SK-N-MC (cell line): Measurements from ENCODE around the gene RHBDF2.
"Not testable (repeated sequence)": the region's sequence is repeated elsewhere in the genome, so short reads cannot be mapped to it uniquely, and the experiment has no call there.

Source experiments
- DNase-seq: peaks from one replicate; pipeline ENCODE4 v3.0.0-alpha.2; 2011; ENCODE audit warnings: low read depth, low spot score
- H3K27ac ChIP-seq: fragments of 200-600 bp; sonication (generic); 2 replicates; pipeline ENCODE4 v1.5.1; 2016; ENCODE audit warnings: mixed run types
- H3K36me3 ChIP-seq: fragments of 200-600 bp; sonication (generic); 2 replicates; pipeline ENCODE4 v1.6.1; 2017; ENCODE audit warnings: antibody characterized with exemption, low read length, mixed read lengths; ENCODE audit not compliant: insufficient read depth
- H3K4me3 ChIP-seq: fragments of 200-600 bp; sonication (generic); 2 replicates; pipeline ENCODE4 v1.5.1; 2016
- H3K9ac ChIP-seq: fragments of 200-600 bp; sonication (generic); 2 replicates; pipeline ENCODE4 v1.8.0; 2017; ENCODE audit warnings: mixed run types, mixed read lengths; ENCODE audit not compliant: insufficient read length
- H3K9me3 ChIP-seq: fragments of 200-600 bp; sonication (generic); 2 replicates; pipeline ENCODE4 v1.6.1; 2017; ENCODE audit warnings: low read depth, mild to moderate bottlenecking, antibody characterized with exemption, low read length, moderate library complexity, mixed read lengths
- EZH2 ChIP-seq: fragments of 200-600 bp; sonication (generic); IDR thresholded peaks from one replicate; pipeline ENCODE4 v1.6.1; 2017; ENCODE audit warnings: antibody characterized with exemption
- FOXP2 ChIP-seq: optimal IDR thresholded peaks from 2 replicates; pipeline ENCODE3; 2011; ENCODE audit warnings: mild to moderate bottlenecking, moderate library complexity; ENCODE audit not compliant: insufficient read depth; ENCODE audit errors: extremely low read length, control extremely low read depth
- POLR2AphosphoS5 ChIP-seq: IDR thresholded peaks from 2 replicates; pipeline ENCODE4 v1.6.1; 2012; ENCODE audit warnings: mild to moderate bottlenecking, low read depth, low read length, borderline replicate concordance

Gene RHBDF2

GRCh38 chr17:76517638-76518038 lies 16.4 kb upstream of the RHBDF2 start:
- no peak for DNase-seq
- Histone ChIP-seq H3K36me3 (no peaks in the 10 kb centered on the region), H3K9ac (no peak overlapping the region), H3K27ac (no peak overlapping the region), H3K4me3 (no peak overlapping the region), H3K9me3 (no peaks in the 10 kb centered on the region)
- TF ChIP-seq EZH2 (no peak), POLR2AphosphoS5 (no peak), FOXP2 (no peak)

- no peak for DNase-seq
- Histone ChIP-seq H3K9me3 (no peaks in the 10 kb centered on the region), H3K27ac (no peak overlapping the region), H3K36me3 (no peaks in the 10 kb centered on the region), H3K9ac (no peak overlapping the region), H3K4me3 (no peak overlapping the region)
- no peak for TF ChIP-seq FOXP2
- TF ChIP-seq EZH2: no peak
- TF ChIP-seq POLR2AphosphoS5: no peak
Measured at GRCh38 chr17:76515274-76515949, 14.2 kb upstream of the RHBDF2 start.

- H3K4me3 ChIP-seq, H3K27ac ChIP-seq, H3K9me3 ChIP-seq, H3K9ac ChIP-seq, DNase-seq, H3K36me3 ChIP-seq: not testable (repeated sequence)
Measured at GRCh38 chr17:76514355-76514754, 13.1 kb upstream of the RHBDF2 start.

GRCh38 chr17:76513306-76513692 lies 12.1 kb upstream of the RHBDF2 start:
- Histone ChIP-seq H3K9me3 (no peaks in the 10 kb centered on the region), H3K36me3 (no peaks in the 10 kb centered on the region), H3K9ac (no peak overlapping the region), H3K27ac (no peak overlapping the region), H3K4me3 (no peak overlapping the region)
- TF ChIP-seq FOXP2 (no peak), EZH2 (no peak), POLR2AphosphoS5 (no peak)
- DNase-seq: no peak

GRCh38 chr17:76512366-76513305 lies 11.4 kb upstream of the RHBDF2 start:
- TF ChIP-seq EZH2: no peak
- TF ChIP-seq FOXP2: no peak
- TF ChIP-seq POLR2AphosphoS5: no peak
- Histone ChIP-seq H3K36me3 (no peaks in the 10 kb centered on the region), H3K27ac (no peak overlapping the region), H3K9me3 (no peaks in the 10 kb centered on the region), H3K4me3 (no peak overlapping the region), H3K9ac (no peak overlapping the region)
- DNase-seq: no peak

GRCh38 chr17:76511668-76512365 lies 10.6 kb upstream of the RHBDF2 start:
- H3K9me3 ChIP-seq: no peaks in the 10 kb centered on the region
- no peak overlapping the region for H3K9ac ChIP-seq
- no peak for DNase-seq
- no peak overlapping the region for H3K27ac ChIP-seq
- H3K4me3 ChIP-seq: peak overlapping the region; percentile 12; the same call in 1 of the 2 replicates
- H3K36me3 ChIP-seq: no peaks in the 10 kb centered on the region
- TF ChIP-seq POLR2AphosphoS5: no peak
- no peak for TF ChIP-seq EZH2
- TF ChIP-seq FOXP2: no peak

GRCh38 chr17:76510831-76511244 lies 9.6 kb upstream of the RHBDF2 start:
- DNase-seq: no peak
- no peaks in the 10 kb centered on the region for H3K9me3 ChIP-seq
- H3K27ac ChIP-seq: no peak overlapping the region
- no peak overlapping the region for H3K9ac ChIP-seq
- H3K4me3 ChIP-seq: no peak overlapping the region
- H3K36me3 ChIP-seq: no peaks in the 10 kb centered on the region
- no peak for TF ChIP-seq EZH2
- TF ChIP-seq POLR2AphosphoS5: no peak
- no peak for TF ChIP-seq FOXP2

- not testable (repeated sequence) for DNase-seq, H3K9me3 ChIP-seq, H3K4me3 ChIP-seq, H3K27ac ChIP-seq, H3K9ac ChIP-seq, H3K36me3 ChIP-seq
Measured at GRCh38 chr17:76508472-76509063, 7.3 kb upstream of the RHBDF2 start.
